Nephron progenitor cell (in vitro differentiated cells): ENCODE results near the gene KCNQ1.

Source experiments
- DNase-seq: peaks from one replicate; pipeline ENCODE4 v3.0.0; 2021
- H3K27ac Mint-ChIP-seq: 2 replicates; pipeline ENCODE4 v1.8.0; 2021; ENCODE audit warnings: mild to moderate bottlenecking, moderate library complexity, mixed read lengths
- H3K27me3 Mint-ChIP-seq: 2 replicates; pipeline ENCODE4 v1.8.0; 2021; ENCODE audit warnings: mild to moderate bottlenecking, low read depth, mixed read lengths; ENCODE audit not compliant: poor library complexity
- H3K36me3 Mint-ChIP-seq: 2 replicates; pipeline ENCODE4 v1.8.0; 2021; ENCODE audit warnings: low read depth, mixed read lengths
- H3K4me1 Mint-ChIP-seq: 2 replicates; pipeline ENCODE4 v1.8.0; 2021; ENCODE audit warnings: mixed read lengths
- H3K4me3 Mint-ChIP-seq: 2 replicates; pipeline ENCODE4 v1.8.0; 2021; ENCODE audit warnings: mild to moderate bottlenecking, moderate library complexity, mixed read lengths
- H3K9me3 Mint-ChIP-seq: 2 replicates; pipeline ENCODE4 v1.8.0; 2021; ENCODE audit warnings: mild to moderate bottlenecking, moderate library complexity, mixed read lengths
- CTCF ChIP-seq: fragments of 200-600 bp; sonication (generic); IDR thresholded peaks from 2 replicates; pipeline ENCODE4 v1.5.0; 2021; ENCODE audit warnings: antibody characterized with exemption

Gene KCNQ1

DNA sequence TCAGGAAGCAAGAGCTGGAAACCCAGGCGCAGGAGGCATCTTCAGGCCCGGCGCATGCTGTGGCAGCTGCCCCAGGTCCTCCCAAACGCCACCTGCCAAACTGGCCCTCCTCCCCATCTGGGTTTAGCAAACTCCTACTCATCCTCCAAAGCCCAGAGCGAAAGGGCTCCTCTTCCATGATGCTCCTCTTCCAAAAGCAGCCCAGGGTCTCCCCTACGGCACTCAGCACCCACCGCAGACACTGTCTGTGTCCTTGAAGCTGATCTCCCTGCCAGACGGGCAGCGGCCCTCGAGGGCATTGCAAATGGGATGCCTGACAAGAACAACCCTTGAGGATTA, 414.9 kb downstream of the KCNQ1 start:
- Mint-ChIP-seq H3K27me3 (peaks cover 20% of the 10 kb centered on the region), H3K9me3 (no peaks in the 10 kb centered on the region), H3K27ac (peak overlapping the region; percentile 44), H3K36me3 (no peaks in the 10 kb centered on the region), H3K4me3 (no peak overlapping the region), H3K4me1 (peaks cover 14% of the 10 kb centered on the region)
- DNase-seq, result no peak
- no peak for TF ChIP-seq CTCF

DNA sequence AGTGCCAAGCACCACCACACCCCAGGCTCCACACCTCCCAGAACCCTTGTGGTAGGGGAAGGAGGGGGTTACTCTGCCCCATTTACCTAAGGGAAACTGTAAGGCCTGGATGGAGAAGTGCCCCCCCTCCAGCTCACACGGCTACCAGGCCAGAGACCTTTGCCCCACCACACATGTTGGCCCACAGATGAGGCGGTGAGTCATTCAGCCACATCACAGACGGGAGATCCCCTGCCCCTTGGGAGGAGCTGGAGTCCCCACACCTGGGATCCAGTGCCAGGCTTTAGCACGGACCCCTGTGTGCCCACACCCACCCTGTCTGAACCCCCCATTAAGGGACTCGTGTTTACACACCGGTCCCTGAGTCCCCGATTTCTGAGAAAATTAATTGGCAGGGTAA, 415.8 kb downstream of the KCNQ1 start:
- no peak for TF ChIP-seq CTCF
- H3K4me1 Mint-ChIP-seq, result peaks cover 17% of the 10 kb centered on the region
- H3K4me3 Mint-ChIP-seq, result no peak overlapping the region
- no peaks in the 10 kb centered on the region for H3K36me3 Mint-ChIP-seq
- peaks cover 24% of the 10 kb centered on the region for H3K27me3 Mint-ChIP-seq
- H3K27ac Mint-ChIP-seq, result no peak overlapping the region
- H3K9me3 Mint-ChIP-seq, result no peaks in the 10 kb centered on the region
- no peak for DNase-seq

- no peak overlapping the region for H3K27ac Mint-ChIP-seq
- no peaks in the 10 kb centered on the region for H3K9me3 Mint-ChIP-seq
- H3K4me3 Mint-ChIP-seq, result no peak overlapping the region
- no peaks in the 10 kb centered on the region for H3K36me3 Mint-ChIP-seq
- peaks cover 24% of the 10 kb centered on the region for H3K4me1 Mint-ChIP-seq
- DNase-seq, result peak; percentile 57
- no peak for TF ChIP-seq CTCF
- H3K27me3 Mint-ChIP-seq, result peaks cover 27% of the 10 kb centered on the region
Observed at GRCh38 chr11:2862395-2863275, 417.8 kb downstream of the KCNQ1 start.

- no peaks in the 10 kb centered on the region for H3K9me3 Mint-ChIP-seq
Observed at GRCh38 chr11:2863276-2863618, 418.4 kb downstream of the KCNQ1 start.

GRCh38 chr11:2864901-2865300, 420.1 kb downstream of the KCNQ1 start:
- H3K9me3 Mint-ChIP-seq, result no peaks in the 10 kb centered on the region

More at GRCh38 chr11:2863276-2863618, 418.4 kb downstream of the KCNQ1 start:
- Mint-ChIP-seq H3K27ac (no peak overlapping the region), H3K27me3 (peaks cover 33% of the 10 kb centered on the region), H3K4me3 (no peak overlapping the region), H3K36me3 (no peaks in the 10 kb centered on the region), H3K4me1 (peaks cover 30% of the 10 kb centered on the region)
- TF ChIP-seq CTCF, result no peak
- no peak for DNase-seq

More at GRCh38 chr11:2864901-2865300, 420.1 kb downstream of the KCNQ1 start:
- no peak for TF ChIP-seq CTCF
- H3K27me3 Mint-ChIP-seq, result peaks cover 44% of the 10 kb centered on the region
- H3K27ac Mint-ChIP-seq, result no peak overlapping the region
- no peaks in the 10 kb centered on the region for H3K36me3 Mint-ChIP-seq
- no peak overlapping the region for H3K4me3 Mint-ChIP-seq
- peaks cover 41% of the 10 kb centered on the region for H3K4me1 Mint-ChIP-seq
- DNase-seq, result no peak
